Osteoblast (primary cell): ENCODE measurements around the gene UNC93B1. TPM values are rescaled to one million over a fixed set of nuclear protein-coding genes. Genes with fewer than 3 reads are reported as not detected.
"Not testable (repeated sequence)": the region's sequence is repeated elsewhere in the genome, so short reads cannot be mapped to it uniquely, and the experiment has no call there.

Experiments
- DNase-seq: peaks from one replicate; pipeline ENCODE4 v3.0.0; 2011; ENCODE audit warnings: low spot score, mixed read lengths; ENCODE audit not compliant: insufficient read length; ENCODE audit errors: missing footprints
- H2AFZ ChIP-seq: 2 replicates; pipeline ENCODE4 v1.6.0; 2011; ENCODE audit warnings: mild to moderate bottlenecking, low read length
- H3K27ac ChIP-seq: 2 replicates; pipeline ENCODE4 v1.5.1; 2011; ENCODE audit warnings: mild to moderate bottlenecking, low read depth, low read length, moderate library complexity
- H3K27me3 ChIP-seq: 2 replicates; pipeline ENCODE4 v1.6.0; 2012; ENCODE audit warnings: mild to moderate bottlenecking, control low read depth, inconsistent platforms, low read length, moderate library complexity; ENCODE audit not compliant: insufficient read depth
- H3K36me3 ChIP-seq: 2 replicates; pipeline ENCODE4 v1.5.1; 2011; ENCODE audit warnings: mild to moderate bottlenecking, low read length, control low read depth, moderate library complexity; ENCODE audit not compliant: insufficient read depth
- H3K4me1 ChIP-seq: 2 replicates; pipeline ENCODE4 v1.5.1; 2011; ENCODE audit warnings: mild to moderate bottlenecking, low read length, control low read depth, moderate library complexity; ENCODE audit not compliant: insufficient read depth
- H3K4me2 ChIP-seq: 2 replicates; pipeline ENCODE4 v1.6.0; 2011; ENCODE audit warnings: mild to moderate bottlenecking, low read length; ENCODE audit not compliant: insufficient read depth
- H3K4me3 ChIP-seq: fragments of 200-600 bp; sonication (generic); 3 replicates; pipeline ENCODE4 v1.5.1; 2012; ENCODE audit warnings: mild to moderate bottlenecking, low read length, inconsistent platforms; ENCODE audit not compliant: insufficient read depth
- H3K79me2 ChIP-seq: 2 replicates; pipeline ENCODE4 v1.6.0; 2012; ENCODE audit warnings: mild to moderate bottlenecking, low read length, control low read depth, inconsistent platforms; ENCODE audit not compliant: insufficient read depth
- H3K9me3 ChIP-seq: 2 replicates; pipeline ENCODE4 v1.5.1; 2011; ENCODE audit warnings: low read depth, low read length, control low read depth
- H4K20me1 ChIP-seq: 2 replicates; pipeline ENCODE4 v1.6.0; 2012; ENCODE audit warnings: mild to moderate bottlenecking, low read length, control low read depth; ENCODE audit not compliant: insufficient read depth
- total RNA-seq: library from RNA; depleted of rRNA; stranded (reverse); fragments of >200 nt; gene quantifications from 2 replicates; pipeline ENCODE4 v1.2.3, GENCODE V29; 2012
- TF ChIP-seq, protein P1 (sequence below): IDR thresholded peaks from 2 replicates; pipeline ENCODE4 v1.5.1; 2011; ENCODE audit warnings: mild to moderate bottlenecking, low read depth, low read length, moderate library complexity; ENCODE audit errors: extremely low read depth

Gene UNC93B1
- total RNA-seq, 1 donor = 39.8 TPM

DNA sequence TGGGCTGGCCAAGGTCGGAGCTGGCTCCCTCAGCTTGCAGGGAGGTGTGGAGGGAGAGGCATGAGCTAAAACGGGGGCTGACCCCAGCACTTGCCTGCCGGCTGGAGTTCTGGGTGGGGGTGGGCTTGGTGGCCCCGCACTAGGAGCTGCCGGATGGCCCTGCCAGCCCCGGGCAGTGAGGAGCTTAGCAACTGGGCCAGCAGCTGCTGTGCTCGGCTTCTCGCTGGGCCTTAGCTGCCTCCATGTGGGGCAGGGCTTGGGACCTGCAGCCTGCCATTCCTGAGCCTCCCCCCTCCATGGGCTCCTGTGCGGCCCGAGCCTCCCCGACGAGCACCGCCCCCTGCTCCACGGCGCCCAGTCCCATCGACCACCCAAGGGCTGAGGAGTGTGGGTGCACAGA is 40.7 kb downstream of the UNC93B1 start:
- not testable (repeated sequence) for H3K4me3 ChIP-seq, H4K20me1 ChIP-seq, DNase-seq, H3K9me3 ChIP-seq, H3K79me2 ChIP-seq, H3K27me3 ChIP-seq, H3K27ac ChIP-seq, H3K36me3 ChIP-seq, H3K4me2 ChIP-seq, H2AFZ ChIP-seq, H3K4me1 ChIP-seq

DNA sequence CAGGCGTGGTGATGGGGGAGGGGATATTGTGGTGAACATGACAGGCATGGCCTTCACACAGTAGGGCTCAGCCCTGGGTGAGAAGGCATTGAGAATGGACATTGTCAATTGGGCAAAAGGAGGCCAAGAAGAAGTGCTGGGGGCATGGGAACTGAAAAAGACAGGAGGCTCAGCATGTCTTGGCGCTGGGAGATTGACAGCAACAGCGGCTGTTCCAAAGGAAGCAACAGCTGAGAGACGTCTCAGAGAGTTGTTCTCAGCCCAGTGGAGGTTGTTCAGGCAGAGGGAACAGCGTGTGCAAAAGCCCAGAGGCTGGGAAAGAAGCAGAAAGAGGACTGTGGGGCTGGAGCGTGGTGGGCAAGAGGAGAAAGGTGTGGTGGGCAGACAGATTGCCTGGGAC is 47.7 kb downstream of the UNC93B1 start:
- not testable (repeated sequence) for H3K9me3 ChIP-seq, H2AFZ ChIP-seq, DNase-seq, H3K4me2 ChIP-seq, H3K27ac ChIP-seq, H3K36me3 ChIP-seq, H3K4me3 ChIP-seq, H3K27me3 ChIP-seq, H3K79me2 ChIP-seq, H4K20me1 ChIP-seq, H3K4me1 ChIP-seq

DNA sequence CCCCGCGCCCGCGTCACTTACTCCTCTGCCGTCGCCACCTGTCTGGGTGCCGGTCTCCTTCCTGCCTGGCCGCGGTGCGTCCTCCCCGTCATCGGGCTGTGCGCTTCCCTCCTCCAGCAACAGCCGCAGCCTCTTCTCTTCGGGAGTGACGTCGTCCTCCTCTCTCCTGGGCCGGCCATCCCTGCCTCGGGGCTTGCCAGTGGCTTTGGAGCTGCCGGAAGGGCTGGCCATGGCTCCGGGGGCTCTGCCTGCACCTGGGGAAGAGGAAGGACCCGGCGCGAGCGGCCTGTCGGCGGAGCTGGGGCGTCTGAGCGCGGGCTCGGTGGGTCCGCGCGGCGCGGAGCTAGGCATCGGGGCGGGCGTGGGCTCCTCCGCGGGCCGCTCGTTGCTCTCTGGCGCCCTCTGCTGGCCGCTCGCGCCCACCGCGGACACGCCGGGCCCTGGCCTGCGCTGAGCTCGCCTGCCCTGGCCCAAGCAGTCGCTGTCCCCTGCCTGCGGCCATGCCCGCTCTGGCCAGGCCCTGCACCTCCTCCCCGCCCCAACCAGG is 48.4 kb downstream of the UNC93B1 start:
- peak; percentile 97 for DNase-seq
- H3K27ac ChIP-seq, H3K4me1 ChIP-seq, H4K20me1 ChIP-seq, H3K79me2 ChIP-seq, H3K36me3 ChIP-seq, H3K27me3 ChIP-seq, H3K9me3 ChIP-seq: not testable (repeated sequence)
- Histone ChIP-seq H3K4me2 (peak overlapping the region; percentile 48), H2AFZ (peak overlapping the region; percentile 72), H3K4me3 (peak overlapping the region; percentile 65)
- TF ChIP-seq, protein P1, sequence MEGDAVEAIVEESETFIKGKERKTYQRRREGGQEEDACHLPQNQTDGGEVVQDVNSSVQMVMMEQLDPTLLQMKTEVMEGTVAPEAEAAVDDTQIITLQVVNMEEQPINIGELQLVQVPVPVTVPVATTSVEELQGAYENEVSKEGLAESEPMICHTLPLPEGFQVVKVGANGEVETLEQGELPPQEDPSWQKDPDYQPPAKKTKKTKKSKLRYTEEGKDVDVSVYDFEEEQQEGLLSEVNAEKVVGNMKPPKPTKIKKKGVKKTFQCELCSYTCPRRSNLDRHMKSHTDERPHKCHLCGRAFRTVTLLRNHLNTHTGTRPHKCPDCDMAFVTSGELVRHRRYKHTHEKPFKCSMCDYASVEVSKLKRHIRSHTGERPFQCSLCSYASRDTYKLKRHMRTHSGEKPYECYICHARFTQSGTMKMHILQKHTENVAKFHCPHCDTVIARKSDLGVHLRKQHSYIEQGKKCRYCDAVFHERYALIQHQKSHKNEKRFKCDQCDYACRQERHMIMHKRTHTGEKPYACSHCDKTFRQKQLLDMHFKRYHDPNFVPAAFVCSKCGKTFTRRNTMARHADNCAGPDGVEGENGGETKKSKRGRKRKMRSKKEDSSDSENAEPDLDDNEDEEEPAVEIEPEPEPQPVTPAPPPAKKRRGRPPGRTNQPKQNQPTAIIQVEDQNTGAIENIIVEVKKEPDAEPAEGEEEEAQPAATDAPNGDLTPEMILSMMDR = peak; percentile 44

DNA sequence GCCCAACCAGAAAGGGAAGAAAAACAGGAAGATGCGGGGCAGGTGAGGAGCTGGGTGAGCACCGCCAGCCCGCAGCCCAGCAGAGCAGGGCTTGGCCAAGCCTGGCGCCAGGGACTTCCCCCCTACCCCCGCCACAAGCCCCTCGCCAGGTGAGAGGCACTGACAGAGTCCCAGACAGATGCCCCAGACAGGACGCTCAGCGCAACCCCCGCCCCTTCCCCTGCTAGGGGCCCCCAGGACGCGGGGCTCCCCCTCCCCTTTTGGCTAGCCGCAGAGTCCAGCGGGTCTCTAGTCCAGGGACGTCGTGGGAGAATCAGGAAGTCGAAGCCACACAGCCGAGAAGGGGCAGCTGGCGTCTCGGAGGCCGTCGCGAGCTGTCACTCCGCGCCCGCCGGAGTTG is 48.9 kb downstream of the UNC93B1 start:
- not testable (repeated sequence) for H3K4me2 ChIP-seq, H3K4me1 ChIP-seq, H3K79me2 ChIP-seq, DNase-seq, H3K36me3 ChIP-seq, H3K27me3 ChIP-seq, H2AFZ ChIP-seq, H4K20me1 ChIP-seq, H3K27ac ChIP-seq, H3K9me3 ChIP-seq, H3K4me3 ChIP-seq

DNA sequence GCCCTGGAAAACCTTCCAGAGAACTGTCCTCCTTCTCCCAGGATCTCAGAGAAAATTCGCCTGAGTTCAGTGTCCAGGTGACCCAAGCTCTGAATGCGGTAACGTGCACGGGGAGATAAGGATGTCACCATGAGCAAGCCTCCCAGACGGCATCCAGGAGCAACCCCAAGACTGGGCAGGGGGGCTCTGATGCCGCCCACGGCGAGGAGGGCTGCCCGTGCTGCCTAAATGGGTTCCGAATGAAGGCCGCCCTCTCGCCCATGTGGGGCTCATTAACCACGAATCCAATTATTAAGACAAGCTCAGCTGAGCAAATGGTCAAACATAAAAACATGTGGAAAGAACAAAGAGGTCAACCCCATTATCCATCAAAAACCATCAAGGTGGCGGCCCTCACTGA is 49.6 kb downstream of the UNC93B1 start:
- H3K4me2 ChIP-seq, H3K4me1 ChIP-seq, H3K27ac ChIP-seq, DNase-seq, H3K4me3 ChIP-seq, H3K27me3 ChIP-seq, H3K9me3 ChIP-seq, H4K20me1 ChIP-seq, H3K79me2 ChIP-seq, H2AFZ ChIP-seq, H3K36me3 ChIP-seq: not testable (repeated sequence)

DNA sequence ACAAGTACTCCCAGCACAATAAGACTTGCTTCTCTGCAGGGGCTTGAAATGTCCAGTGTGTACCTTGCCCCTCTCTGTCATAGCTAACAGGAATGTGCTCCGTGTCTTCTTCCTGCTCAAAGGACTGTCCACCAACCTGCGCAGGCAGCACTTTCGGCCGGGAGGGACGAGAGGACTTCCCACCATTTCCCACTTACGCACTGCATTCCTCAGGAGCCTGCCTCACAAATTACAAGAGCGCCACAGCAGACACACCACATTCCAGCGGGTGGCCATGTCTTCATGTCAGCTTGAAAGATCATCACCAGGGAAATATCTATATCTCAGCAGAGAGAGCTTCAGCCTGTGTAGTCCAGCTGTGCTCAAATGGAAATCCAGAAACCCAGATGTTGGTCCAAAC is 53.2 kb downstream of the UNC93B1 start:
- not testable (repeated sequence) for H3K4me2 ChIP-seq, H4K20me1 ChIP-seq, H3K79me2 ChIP-seq, H3K4me1 ChIP-seq, H3K9me3 ChIP-seq, H2AFZ ChIP-seq, DNase-seq, H3K27ac ChIP-seq, H3K4me3 ChIP-seq, H3K27me3 ChIP-seq, H3K36me3 ChIP-seq

DNA sequence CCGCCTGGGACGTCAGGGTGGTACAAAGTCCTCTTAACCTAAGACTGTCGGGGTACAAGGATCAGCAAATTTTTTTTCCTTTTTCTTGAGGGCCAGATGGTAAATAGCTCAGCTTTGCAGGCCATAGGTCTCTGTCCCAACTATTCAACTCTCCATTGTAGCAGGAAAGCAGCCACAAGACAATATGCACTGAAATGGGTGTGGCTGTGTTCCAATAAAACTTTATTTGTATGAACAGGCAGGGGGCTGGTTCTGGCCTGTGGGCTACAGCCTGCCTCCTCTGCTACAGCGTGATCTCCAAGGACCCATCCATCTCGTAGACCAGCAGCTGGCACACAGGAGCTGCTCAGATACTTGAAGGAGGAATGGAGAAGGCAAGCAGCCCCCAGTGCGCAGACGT is 56.1 kb downstream of the UNC93B1 start:
- DNase-seq, H4K20me1 ChIP-seq, H3K36me3 ChIP-seq, H3K4me1 ChIP-seq, H3K9me3 ChIP-seq, H3K4me3 ChIP-seq, H3K79me2 ChIP-seq, H2AFZ ChIP-seq, H3K4me2 ChIP-seq, H3K27me3 ChIP-seq, H3K27ac ChIP-seq: not testable (repeated sequence)

DNA sequence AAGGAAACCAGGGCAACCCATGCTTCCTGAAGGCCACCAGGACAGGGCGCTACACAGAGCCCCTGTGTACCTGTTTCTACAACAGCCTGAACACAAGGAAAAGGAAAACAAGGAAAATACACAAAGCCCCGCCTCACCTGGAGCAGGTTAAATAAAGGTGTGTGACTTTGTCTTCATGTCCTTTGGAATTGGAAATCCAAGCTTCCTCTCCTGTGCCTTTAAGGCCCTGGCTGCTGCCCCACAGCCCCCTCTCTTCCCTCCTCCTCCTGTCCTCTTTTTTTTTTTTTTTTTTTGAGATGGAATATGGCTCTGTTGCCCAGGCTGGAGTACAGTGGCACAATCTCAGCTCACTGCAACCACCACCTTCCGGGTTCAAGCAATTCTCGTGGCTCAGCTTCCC is 57.5 kb downstream of the UNC93B1 start:
- H3K27me3 ChIP-seq, DNase-seq, H4K20me1 ChIP-seq, H3K4me3 ChIP-seq, H3K79me2 ChIP-seq, H3K4me2 ChIP-seq, H2AFZ ChIP-seq, H3K27ac ChIP-seq, H3K36me3 ChIP-seq, H3K4me1 ChIP-seq, H3K9me3 ChIP-seq: not testable (repeated sequence)
